GM21619 (cell line): ENCODE measurements around the gene FAM229A.

Experiments
- ATAC-seq: cut with Tn5 transposase; IDR thresholded peaks from one replicate; pipeline ENCODE4 v1.9.1; 2021; ENCODE audit not compliant: unreplicated experiment

Gene FAM229A

GRCh38 chr1:32332290-32333079 is 29.8 kb downstream of the FAM229A start:
- no peak for ATAC-seq

GRCh38 chr1:32331549-32331948 is 30.7 kb downstream of the FAM229A start:
- no peak for ATAC-seq

DNA sequence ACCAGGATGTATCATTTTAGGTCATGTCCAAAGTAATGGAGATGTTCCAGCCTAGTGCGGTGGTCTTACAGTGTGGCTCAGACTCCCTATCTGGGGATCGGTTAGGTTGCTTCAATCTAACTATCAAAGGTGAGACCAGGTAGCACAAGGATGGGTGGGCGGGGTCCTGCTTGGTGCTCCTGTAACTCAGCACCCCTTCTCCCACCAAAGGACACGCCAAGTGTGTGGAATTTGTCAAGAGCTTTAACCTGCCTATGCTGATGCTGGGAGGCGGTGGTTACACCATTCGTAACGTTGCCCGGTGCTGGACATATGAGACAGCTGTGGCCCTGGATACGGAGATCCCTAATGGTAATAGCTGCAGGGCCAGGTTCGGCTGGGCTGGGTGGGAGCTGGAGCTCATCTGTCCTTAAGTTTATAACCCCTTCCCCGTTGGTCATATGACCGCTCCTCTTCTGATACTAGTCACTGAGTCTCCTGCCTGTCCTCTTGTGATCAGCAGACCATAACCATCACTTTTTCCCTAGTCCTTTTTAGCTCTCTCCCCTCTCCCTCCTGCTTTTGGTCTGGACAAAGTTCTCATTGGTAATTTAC is 31.6 kb downstream of the FAM229A start:
- ATAC-seq = no peak

GRCh38 chr1:32329931-32330466 is 32.3 kb downstream of the FAM229A start:
- no peak for ATAC-seq

- ATAC-seq = no peak
These were observed 35.1 kb downstream of the FAM229A start for GRCh38 chr1:32327204-32327603.

- ATAC-seq = no peak
These were observed 40.5 kb downstream of the FAM229A start for GRCh38 chr1:32321712-32322291.

DNA sequence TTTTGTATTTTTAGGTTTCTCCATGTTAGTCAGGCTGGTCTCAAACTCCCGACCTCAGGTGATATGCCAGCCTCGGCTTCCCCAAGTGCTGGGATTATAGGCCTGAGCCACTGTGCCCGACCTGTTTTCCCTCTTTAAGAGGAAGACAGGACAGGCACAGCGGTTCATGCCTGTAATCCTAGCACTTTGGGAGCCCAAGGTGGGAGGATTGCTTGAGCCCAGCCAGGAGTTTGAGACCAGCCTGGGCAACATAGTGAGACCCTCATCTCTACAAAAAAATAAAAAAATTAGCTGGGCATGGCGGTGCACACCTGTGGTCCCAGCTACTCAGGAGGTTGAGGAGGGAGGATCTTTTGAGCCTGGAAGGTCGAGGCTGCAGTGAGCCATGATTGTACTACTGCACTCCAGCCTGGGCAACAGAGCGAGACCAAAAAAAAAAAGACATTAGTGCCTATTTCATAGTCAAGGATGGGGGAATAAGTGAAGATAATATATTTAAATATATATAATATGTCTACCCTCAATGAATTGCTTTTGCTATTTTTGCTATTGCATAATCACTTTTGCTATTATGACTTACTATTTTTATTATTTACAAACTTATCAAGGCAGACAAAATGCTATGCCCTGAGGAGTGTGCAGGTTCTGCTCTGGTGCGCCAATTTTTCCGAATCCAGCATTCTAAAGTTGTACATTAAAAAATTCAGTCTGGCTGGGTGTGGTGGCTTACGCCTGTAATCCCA is 44.0 kb downstream of the FAM229A start:
- ATAC-seq = no peak

DNA sequence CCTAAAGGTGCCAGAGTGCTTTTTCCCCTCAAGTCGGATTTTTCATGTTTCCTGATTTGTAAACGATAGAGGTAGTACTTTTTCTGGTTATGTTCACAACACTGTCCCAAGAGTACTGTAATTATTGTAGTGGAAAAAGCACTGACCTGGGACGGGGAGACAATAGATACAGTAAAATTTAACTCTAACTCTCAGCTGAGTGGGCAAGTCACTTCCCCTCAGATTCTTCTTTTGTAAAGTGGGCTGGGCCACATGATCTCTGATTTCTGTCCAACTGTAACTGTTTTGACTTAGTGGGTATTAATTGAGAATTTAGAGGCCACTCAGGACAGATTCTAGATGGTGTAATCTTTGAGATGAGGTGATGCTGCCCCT is 45.4 kb downstream of the FAM229A start:
- no peak for ATAC-seq

DNA sequence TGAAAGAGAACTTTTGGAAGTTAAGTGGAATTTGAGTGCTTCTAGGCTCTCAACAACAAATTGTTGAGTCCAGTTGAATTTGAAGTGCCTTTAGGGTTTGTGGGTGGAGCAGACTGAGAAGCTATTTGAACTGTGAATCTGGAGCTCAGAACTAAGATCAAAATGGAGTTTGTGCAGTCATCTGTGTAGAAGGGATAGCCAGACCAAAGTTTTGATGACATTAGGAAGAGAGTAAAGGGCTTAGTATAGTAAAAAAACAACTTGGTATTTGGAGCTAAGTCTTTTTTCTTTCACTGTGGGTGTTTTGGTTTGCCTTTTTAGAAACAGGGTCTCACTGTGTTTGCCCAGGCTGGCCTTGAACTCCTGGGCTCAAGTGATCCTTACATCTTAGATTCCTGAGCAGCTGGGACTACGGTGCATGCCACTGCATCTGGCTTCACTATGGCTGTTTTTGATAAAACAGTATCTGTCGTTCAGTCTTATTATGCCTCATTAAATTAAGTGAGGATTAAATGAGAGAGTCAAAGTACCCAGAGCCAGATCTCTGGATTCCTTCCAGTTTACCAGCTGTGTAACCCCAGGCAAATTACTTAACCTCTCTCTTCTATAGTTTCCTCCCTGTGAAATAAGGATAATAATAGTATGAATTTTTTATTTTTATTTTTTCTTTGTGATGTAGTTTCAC is 50.4 kb downstream of the FAM229A start:
- no peak for ATAC-seq
